ENCODE data around the gene TFAP2E.

TFAP2E gene

GRCh38 chr1:35595684-35596083 lies 22.6 kb downstream of the TFAP2E start:
- no peak for DNase-seq (ENCODE audit: low read depth in 3 of 3)

GRCh38 chr1:35597870-35598269 lies 24.8 kb downstream of the TFAP2E start:
- DNase-seq (ENCODE audit: low read depth in 3 of 3) = no peak

- DNase-seq (ENCODE audit: low read depth in 3 of 3) = no peak
These were observed 25.8 kb downstream of the TFAP2E start for GRCh38 chr1:35598895-35599294.

GRCh38 chr1:35599411-35599810 lies 26.3 kb downstream of the TFAP2E start:
- no peak for DNase-seq (ENCODE audit: low read depth in 3 of 3)

GRCh38 chr1:35600593-35600992 lies 27.5 kb downstream of the TFAP2E start:
- DNase-seq (ENCODE audit: low read depth in 3 of 3) = no peak

- DNase-seq (ENCODE audit: low read depth in 3 of 3) = no peak
These were observed 30.4 kb downstream of the TFAP2E start for GRCh38 chr1:35603468-35603867.

GRCh38 chr1:35603941-35604340 lies 30.8 kb downstream of the TFAP2E start:
- DNase-seq (ENCODE audit: low read depth in 3 of 3) = no peak

GRCh38 chr1:35605071-35605866 lies 32.2 kb downstream of the TFAP2E start:
- DNase-seq (ENCODE audit: low read depth in 3 of 3) = no peak

GRCh38 chr1:35605867-35606182 lies 32.7 kb downstream of the TFAP2E start:
- no peak for DNase-seq (ENCODE audit: low read depth in 3 of 3)

- DNase-seq (ENCODE audit: low read depth in 3 of 3) = no peak
These were observed 38.5 kb downstream of the TFAP2E start for GRCh38 chr1:35611655-35612054.

- DNase-seq (ENCODE audit: low read depth in 3 of 3) = no peak
These were observed 42.3 kb downstream of the TFAP2E start for GRCh38 chr1:35615440-35615839.

GRCh38 chr1:35619237-35620121 lies 46.4 kb downstream of the TFAP2E start:
- DNase-seq (ENCODE audit: low read depth in 3 of 3) = no peak

- no peak for DNase-seq (ENCODE audit: low read depth in 3 of 3)
These were observed 49.5 kb downstream of the TFAP2E start for GRCh38 chr1:35622510-35623178.

GRCh38 chr1:35623832-35624231 lies 50.7 kb downstream of the TFAP2E start:
- DNase-seq (ENCODE audit: low read depth in 3 of 3) = no peak

GRCh38 chr1:35629051-35629450 lies 55.9 kb downstream of the TFAP2E start:
- no peak for DNase-seq (ENCODE audit: low read depth in 3 of 3)

- DNase-seq (ENCODE audit: low read depth in 3 of 3) = no peak
These were observed 58.3 kb downstream of the TFAP2E start for GRCh38 chr1:35631396-35631795.

GRCh38 chr1:35633547-35633946 lies 60.4 kb downstream of the TFAP2E start:
- DNase-seq (ENCODE audit: low read depth in 3 of 3) = no peak

- DNase-seq (ENCODE audit: low read depth in 3 of 3) = no peak
These were observed 64.3 kb downstream of the TFAP2E start for GRCh38 chr1:35637401-35637809.

- peak in 1 of 3 experiments; percentile 3 for DNase-seq (ENCODE audit: low read depth in 3 of 3)
These were observed 67.5 kb downstream of the TFAP2E start for GRCh38 chr1:35640380-35641232.

- DNase-seq (ENCODE audit: low read depth in 3 of 3) = peak; percentile 89 to 95 (median 94)
These were observed 68.2 kb downstream of the TFAP2E start, which contains the start of gene PSMB2 for GRCh38 chr1:35641233-35641866. Gene PSMB2, minus strand, starts transcription at chr1:35641526. Its CDS starts 94 bp downstream, at chr1:35641432.

GRCh38 chr1:35642471-35642955 lies 69.4 kb downstream of the TFAP2E start:
- no peak for DNase-seq (ENCODE audit: low read depth in 3 of 3)

Measured in stimulated activated CD4-positive, alpha-beta T cell treated with anti-CD3 and anti-CD28 coated beads, TNF-alpha, amount 100 ng/mL, for 4 hours (primary cell).